AG20443 (cell line): ENCODE results near the gene SLCO6A1.
"Not testable (repeated sequence)": the region's sequence is repeated elsewhere in the genome, so short reads cannot be mapped to it uniquely, and the experiment has no call there.

ENCODE experiments used
- DNase-seq: peaks from one replicate; pipeline ENCODE4 v3.0.0; 2012; ENCODE audit warnings: low spot score, mixed read lengths

SLCO6A1 gene, protein sequence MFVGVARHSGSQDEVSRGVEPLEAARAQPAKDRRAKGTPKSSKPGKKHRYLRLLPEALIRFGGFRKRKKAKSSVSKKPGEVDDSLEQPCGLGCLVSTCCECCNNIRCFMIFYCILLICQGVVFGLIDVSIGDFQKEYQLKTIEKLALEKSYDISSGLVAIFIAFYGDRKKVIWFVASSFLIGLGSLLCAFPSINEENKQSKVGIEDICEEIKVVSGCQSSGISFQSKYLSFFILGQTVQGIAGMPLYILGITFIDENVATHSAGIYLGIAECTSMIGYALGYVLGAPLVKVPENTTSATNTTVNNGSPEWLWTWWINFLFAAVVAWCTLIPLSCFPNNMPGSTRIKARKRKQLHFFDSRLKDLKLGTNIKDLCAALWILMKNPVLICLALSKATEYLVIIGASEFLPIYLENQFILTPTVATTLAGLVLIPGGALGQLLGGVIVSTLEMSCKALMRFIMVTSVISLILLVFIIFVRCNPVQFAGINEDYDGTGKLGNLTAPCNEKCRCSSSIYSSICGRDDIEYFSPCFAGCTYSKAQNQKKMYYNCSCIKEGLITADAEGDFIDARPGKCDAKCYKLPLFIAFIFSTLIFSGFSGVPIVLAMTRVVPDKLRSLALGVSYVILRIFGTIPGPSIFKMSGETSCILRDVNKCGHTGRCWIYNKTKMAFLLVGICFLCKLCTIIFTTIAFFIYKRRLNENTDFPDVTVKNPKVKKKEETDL

DNA sequence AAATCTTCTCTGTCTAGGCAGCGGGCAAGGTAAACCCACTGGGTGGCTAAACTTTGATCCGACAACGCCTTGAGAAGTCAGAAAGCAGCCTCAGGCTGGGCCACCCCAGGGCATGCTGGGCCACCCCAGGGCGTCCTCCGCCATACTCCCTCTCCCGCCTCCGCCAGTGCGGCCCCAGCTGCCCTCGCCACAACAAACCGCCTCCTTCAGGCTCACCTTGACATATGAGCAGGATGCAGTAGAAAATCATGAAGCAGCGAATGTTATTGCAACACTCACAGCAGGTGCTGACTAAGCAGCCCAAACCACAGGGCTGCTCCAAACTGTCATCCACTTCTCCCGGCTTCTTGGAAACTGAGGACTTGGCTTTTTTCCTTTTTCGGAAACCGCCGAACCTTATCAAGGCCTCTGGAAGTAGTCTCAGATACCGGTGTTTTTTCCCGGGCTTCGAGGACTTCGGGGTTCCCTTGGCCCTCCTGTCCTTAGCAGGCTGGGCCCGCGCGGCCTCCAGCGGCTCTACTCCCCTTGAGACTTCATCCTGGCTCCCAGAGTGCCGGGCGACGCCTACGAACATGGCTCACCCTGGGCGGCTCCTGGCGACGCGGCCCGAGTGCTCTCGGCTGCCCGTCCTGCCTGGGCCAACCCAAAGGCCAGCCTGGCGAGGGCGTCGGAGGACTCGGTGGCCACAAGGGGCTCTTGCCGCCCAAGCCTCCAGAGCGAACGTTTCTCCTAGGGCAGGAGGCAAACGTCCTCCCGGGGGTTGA, at the start of gene SLCO6A1:
Gene SLCO6A1, minus strand, starts transcription at position 731 of the 764 bp plus-strand sequence. Its CDS starts 157 bp downstream, at position 574.
- DNase-seq, result no peak

DNA sequence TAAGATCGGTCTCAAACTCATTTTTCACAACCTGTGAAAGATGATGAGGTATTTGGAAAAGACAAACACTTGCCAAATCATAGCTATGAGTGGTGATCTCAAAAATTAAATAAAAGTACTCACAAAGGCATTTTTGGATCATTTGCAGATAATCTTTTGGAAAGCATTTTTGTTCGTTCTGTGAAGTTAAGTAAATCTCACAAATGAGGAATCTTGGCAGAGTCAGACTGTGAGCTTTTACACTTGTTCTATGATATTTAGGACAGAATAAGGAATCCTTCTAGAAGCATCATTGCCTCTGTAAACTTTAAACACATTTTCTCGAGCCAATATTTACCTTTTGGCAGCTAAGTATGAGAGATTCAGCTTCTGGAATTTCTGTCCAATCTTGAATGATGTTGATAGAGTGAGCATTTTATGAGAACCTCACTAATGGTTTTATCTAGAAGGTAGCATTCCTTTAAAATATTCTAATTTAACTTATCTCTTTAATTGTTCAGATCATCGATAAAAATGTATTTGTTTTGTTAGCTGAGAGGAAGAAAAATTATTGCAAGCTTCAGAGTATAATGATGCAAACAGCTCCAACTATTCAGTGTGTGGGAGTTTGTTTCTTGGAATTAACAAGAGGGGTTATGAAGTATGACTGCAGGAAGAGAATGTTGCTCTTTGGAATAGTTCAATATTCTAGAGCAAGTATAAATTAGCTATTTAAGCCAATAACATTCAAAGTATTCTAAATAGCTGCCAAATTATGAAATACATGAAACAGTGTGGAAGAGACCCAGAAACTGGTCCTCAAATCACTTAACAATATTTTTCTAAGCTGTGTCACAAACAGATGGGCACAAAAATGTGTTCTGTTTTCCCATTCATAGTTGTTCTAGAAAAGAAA, 48.6 kb upstream of the SLCO6A1 start:
- DNase-seq, result no peak

DNA sequence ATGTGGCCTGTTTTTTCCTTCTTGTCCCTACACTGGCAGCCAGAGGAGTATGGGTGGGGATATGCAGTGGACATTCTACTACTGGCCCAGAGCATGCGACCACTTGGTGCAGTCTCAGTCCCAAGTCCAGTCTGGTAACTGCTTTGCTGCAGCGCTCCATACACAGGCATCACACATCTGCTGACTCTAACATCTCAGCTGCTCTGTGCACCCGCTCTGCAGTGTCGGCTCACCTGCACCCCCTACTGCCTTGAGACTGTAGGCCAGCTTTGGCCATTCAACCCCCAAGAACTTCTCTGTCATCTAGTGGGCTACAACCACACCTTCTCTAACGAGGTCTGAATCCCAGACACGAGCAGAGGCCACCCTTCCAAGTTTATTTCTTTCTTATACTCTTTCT, 46.4 kb upstream of the SLCO6A1 start:
- no peak for DNase-seq

DNA sequence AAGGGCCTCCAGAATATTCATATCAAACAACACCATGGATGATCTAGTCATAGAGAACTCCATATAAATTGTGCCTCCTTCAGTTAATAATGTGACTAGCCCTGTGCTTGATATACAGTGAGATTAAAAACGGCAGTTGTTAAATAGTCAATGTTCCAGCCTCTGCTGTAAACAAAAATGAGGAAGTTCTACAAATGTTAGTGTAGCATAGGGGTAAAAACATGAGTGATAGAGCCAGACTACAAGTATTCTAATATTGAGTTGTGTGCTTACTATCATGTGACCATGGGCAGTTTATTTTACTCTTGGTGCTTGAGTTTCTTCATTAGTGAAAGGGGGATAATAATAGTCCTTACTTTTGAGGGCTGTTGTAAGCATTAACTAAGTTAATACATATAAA, 43.3 kb upstream of the SLCO6A1 start:
- no peak for DNase-seq

DNA sequence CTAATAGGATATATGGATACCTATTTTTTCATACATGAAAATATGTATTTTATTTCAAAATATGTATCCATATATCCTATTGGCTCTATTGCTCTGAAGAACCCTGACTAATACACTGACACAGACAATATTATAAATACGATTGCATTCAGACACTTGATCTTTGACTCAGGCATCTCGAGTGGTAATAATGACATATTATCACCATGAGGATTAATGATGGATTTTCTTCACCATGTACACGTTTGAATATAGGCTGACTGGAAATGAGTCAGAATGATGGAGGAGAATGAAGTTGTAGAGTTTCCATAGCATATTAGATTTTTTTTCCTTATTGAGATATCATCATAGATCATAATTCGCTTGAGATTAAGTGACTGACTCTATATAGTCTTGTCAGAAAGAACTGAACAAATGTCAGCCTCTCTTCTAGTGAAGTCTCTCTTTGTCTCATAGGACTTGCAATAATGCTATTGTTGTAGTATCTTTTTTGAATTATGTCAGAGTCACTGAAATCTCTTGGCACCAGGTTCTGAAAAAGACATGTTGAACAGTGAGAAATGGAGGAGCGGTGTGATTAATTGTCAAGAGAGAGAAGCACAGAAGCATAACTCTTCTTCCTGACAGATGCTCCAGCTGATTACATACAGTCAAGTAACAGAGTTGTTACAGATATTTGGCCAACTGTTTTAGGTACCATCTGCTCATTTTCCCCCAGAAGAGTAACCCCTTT, 41.4 kb upstream of the SLCO6A1 start:
- DNase-seq, result no peak

DNA sequence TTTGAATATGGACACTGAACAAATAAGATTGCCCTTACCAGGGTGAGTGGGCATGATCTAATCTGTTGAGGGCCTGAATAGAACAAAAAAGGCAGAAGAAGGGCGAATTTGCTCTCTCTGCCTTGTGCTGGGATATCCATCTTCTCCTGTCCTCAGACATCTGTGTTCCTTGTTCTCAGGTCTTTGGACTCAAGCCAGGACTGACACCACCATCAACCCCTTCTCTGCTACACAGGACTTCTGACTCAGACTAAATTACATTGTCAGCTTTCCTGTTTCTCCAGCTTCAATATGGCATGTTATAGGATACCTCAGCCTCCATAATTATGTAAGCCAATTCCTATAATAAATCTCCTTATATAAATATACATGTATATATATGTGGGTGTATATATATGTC, 40.8 kb upstream of the SLCO6A1 start:
- DNase-seq, result no peak

DNA sequence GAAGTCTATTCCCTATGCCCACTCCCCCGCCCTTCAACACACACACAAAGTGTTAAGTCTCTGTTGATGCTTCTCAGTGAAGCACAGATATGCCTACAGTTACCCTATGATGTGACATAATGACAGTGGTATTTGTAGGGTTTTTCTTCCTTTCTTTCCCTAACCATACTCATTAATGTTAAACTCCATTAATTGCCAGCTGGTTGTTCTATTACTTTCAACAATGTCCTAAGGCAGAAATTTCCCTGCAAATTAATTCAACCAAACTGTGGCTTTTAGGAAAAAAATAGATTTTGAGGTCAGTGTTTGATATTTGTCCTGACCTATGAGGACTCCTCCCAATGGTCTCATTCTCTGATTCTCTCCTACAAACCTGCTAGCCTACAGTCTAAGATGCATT, 38.2 kb upstream of the SLCO6A1 start:
- DNase-seq, result no peak

DNA sequence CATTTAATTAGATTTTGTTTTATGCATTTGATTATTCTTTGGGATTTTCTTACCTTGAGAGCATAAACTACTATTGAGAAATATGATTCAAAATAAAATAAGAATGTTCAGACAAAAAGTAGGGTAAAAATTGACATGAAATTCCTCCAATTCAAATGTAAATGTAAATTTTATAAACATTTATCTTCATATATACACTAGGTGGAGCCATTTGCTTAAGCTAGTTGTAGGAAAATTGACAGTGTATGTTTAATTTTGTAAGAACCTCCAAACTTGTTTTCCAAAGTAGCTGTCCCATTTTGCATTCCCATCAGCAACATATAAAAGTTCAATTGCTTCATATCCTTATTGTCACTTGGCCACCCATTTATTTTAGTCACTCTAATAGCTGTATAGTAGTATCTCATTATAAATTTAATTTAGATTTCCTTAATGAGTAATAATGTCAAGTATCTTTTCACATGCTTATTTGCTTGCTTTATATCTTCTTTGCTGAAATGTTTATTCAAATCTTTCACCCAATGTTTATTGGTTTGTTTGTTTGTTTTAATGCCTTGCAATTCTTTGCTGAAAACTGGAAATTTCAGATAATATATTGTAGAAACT, 37.6 kb upstream of the SLCO6A1 start:
- DNase-seq, result no peak

DNA sequence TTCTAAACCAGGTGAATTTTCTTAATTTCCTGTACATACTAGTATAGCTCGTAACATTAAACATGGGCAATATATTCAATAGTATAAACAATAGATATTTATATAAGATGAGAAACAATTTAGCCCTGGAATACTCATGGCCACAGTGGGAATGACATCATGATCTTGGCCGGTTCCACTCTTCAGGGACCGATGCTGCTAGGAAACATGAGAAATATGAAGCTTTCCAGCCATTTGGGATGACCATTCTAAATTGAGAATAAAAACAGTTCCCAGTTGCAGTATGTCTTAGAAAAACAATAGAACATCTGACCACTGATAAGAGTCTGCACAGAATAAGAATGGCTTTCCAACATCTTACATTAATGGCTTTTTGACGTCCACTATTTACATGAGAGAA, 33.3 kb upstream of the SLCO6A1 start:
- peak; percentile 20 for DNase-seq

DNA sequence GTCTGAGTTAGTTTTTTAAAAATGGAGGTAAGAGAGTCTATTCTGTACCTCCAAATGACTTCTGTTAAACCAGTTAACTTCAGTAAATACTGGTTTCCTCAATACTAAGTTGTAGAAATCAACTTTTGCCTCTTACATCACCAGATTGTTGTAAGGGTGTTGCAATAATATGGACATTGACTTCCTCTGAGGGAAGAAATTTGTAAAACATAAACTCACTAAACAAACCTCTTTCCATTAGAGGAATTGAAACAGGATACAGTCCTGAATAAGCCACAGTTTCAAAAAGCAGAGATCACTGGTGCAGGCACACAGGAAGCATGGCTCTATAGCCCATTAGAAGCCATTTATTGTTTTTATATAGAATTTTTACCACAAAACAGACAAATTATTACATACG, 32.7 kb upstream of the SLCO6A1 start:
- DNase-seq, result no peak

DNA sequence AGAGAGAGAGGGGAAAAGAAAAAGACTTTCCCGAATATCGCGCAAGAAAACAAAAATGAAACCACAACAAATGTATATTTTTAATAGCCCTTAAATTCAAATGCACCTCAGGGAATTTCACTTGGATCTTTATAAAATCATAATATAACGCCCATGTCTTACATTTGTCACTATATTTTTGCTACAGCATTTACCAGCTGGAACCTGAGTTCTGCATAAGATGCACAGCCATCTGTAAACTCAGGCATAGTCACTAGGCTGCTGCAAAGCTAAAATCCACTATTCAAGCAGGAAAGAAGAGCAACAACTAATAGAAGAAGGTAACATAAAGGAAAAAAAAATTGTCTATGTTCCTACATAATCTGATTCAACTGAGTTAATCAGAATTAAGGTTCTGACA, 30.6 kb upstream of the SLCO6A1 start:
- no peak for DNase-seq

DNA sequence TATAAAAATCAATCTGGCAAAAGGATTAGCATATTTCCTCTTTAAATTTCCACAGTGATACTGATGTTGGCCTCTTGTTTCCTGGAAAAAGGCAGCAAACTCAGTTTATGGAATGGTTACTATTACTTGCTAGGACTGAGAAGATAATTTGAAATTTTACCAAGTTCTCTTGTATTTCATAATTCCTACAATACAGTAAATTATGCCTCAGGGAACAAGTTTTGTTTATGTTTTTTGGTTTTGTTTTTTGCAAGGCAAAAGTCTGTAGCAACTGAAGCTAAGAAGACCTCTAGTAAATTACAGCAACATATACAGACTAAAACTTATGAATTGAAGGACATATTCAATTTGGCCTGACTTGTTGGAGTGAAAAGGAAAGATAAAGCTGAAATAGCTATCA, 30.2 kb upstream of the SLCO6A1 start:
- DNase-seq, result no peak

DNA sequence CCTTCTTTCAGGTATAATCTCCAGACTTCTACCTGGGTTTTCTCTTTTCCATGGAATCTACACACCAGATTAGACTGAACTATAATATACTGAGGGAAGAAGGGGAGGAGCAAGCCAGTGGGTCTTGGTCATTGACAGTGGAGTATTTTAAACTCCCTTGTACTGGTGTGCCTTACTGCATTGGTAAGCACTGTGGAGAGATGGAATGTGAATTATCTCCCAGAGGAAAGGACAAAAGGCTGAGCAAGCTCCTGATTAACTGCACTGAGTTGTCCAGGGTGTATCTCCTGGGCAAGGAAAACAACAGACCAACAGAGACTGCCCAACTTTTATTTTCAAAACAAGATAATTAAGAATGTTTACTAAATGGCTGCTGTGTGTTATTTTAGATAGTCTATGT, 29.8 kb upstream of the SLCO6A1 start:
- peak; percentile 15 for DNase-seq

DNA sequence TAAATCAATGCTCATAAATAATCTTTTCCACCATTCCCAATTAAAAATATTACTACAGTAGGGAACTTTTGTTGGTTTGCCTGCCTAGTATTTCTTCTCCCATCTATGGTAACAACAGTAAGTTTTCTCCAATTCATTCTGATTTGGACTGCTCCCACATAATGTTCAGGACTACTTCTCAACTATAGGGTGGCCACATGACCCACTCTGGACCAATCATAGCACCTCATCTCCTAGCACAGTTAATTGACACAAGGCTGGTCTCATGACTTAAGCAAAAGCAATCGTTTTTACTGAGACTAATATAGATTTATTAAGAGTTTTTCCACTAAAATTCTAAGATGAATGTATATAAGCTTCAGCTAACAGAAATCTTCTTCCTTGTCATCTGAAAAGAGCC, 28.7 kb upstream of the SLCO6A1 start:
- no peak for DNase-seq

DNA sequence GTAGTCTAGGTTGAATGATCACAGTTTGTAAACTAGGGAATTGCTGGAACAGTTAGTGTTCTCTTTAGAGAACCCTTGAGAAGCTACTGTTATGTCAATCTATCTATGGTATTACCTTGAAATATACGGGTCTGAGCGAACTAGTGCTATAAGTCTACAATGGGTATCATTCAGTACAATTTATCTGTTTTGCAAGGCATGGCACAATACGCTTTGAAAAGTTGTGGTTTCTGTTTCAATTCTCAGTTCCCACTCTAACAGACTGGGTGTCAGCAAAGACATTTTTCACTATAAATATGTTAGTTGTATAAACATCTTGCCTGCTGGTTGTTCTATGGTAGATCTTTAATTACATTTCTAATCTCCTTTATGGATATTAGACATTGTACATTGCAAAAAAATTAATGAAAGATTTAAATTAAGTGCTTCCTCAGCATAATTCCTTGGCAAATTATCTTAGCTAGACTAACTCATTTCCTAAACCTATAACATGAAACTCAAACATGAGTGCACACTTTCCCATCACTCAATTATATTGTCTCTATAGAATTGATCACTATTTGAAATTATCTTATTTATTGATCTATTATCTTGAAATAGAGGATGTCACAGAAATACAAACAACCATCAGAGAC, 24.9 kb upstream of the SLCO6A1 start:
- no peak for DNase-seq

DNA sequence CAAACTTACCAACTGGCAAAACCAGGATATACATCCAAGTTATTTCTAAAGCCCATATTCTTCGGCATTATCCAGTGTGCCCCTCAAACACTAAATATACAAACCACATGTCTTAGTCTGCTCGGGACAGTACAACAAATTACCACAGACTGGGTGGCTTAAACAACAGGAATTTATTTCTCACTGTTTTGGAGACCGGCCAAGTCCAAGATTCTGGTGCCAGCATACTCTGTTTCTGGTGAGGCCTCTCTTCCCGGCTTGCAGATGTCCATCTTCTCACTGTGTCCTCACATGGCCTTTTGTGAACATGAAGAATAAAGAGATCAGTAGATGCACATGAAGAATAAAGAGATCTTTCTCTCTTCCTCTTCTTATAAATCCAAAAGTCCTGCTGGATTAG, 12.9 kb upstream of the SLCO6A1 start:
- peak; percentile 20 for DNase-seq

DNA sequence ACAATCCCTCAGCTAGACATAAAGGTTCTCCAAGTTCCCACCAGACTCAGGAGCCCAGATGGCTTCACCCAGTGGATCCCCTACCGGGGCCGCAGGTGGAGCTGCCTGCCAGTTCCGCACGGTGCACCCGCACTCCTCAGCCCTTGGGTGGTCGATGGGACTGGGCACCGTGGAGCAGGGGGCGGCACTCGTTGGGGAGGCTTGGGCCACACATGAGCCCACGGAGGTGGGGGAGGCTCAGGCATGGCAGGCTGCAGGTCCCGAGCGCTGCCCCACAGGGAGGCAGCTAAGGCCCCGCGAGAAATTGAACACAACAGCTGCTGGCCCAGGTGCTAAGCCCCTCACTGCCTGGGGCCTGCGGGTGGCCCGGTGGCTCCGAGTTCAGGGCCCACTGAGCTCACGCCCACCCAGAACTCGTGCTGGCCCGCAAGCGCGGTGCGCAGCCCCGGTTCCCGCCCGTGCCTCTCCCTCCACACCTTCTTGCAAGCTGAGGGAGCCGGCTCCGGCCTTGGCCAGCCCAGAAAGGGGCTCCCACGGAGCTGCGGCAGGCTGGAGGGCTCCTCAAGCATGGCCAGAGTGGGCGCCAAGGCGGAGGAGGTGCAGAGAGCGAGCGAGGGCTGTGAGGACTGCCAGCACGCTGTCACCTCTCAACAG, 7.4 kb downstream of the SLCO6A1 start:
- DNase-seq, result not testable (repeated sequence)

DNA sequence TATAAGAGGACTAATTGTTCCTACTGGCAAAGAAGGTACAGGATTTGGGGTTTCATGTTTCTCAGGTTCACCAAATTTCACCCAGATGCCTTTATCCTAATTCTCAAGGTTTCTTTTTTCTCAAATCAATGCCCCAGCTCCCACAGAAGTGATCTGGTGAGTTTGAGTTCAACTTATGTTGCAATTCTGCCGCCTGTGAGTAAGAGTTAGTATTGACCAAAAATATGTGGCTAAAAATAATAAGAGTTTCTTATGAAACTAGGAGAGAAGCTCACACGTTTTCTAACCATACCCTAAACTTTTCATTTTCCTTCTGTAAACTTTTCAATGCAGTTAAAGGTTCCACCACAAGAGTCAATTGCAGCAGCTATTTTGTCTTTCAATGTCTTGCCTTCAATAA, 15.1 kb downstream of the SLCO6A1 start:
- DNase-seq, result peak; percentile 28

DNA sequence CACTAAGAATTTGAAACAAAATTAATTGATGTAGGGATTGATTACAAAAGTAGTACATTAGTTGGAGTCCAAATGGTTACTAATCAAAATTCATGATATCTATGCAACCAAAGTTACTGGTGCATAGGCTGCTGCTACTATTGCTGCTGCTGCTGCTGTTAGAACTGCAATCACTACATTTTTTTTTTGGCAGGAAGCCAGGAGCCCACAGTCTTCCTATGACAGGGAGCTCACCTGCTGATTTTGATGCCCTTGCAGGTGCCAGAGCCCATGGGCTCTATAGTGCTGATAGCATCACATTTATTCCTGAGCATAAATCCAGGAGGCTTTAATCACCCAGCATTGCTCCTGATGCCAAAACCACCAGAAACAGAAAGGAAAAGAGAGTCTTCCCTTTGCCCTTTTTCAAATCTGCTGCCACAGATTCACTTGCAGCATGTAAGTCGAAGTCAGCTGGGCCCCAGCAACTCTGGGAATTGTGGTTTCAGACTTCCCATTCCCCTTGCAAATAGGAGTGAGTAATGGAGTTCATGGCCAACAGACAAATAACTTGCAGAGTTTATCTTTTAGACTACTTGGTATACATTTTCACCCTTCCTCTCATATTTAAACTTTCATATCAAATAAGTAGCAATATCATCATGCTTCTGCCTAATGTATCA, 17.6 kb downstream of the SLCO6A1 start:
- peak; percentile 18 for DNase-seq
